Body of pancreas (tissue), 4 donors: Measurements from ENCODE around the gene TUFM.

Experiments
- CTCF ChIP-seq, 7 experiments: fragments of 450-650 bp in 4 of 7; fragments of 200-600 bp in 3 of 7; sonication (generic) in 3 of 7; IDR thresholded peaks; one replicate each; pipeline ENCODE4 v1.5.1; 2016 to 2019; ENCODE audit warnings: antibody characterized with exemption in 7 of 7
- POLR2A ChIP-seq, 3 donors: fragments of 450-650 bp; IDR thresholded peaks; one replicate each; pipeline ENCODE4 v1.6.1; 2016; ENCODE audit warnings: antibody characterized with exemption in 3 of 3, mild to moderate bottlenecking in 2 of 3

GRCh38 chr16:28845761-28846079, 428 bp downstream of the TUFM start:
- TF ChIP-seq POLR2A (IDR thresholded peaks at IDR 0.05), result no peak
- no peak for TF ChIP-seq CTCF (IDR thresholded peaks at IDR 0.05)
